ENCODE data around the gene PSME4.
"Not testable (repeated sequence)": the region's sequence is repeated elsewhere in the genome, so short reads cannot be mapped to it uniquely, and the experiment has no call there.

DNA sequence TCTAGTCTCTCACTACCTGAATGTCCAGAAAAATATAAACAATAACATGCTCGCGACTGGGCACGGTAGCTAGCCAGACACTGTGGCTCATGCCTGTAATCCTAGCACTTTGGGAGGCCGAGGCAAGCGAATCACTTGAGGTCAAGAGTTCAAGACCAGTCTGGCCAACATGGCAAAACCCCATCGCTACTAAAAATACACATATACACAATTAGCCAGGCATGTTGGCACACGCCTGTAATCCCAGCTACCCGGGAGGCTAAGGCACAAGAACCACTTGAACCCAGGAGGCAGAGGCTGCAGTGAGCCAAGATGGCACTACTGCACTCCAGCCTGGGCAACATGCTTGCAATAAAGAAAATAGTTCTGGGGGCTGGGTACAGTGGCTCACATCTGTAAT, 44.5 kb downstream of the PSME4 start:
- not testable (repeated sequence) for TF ChIP-seq CTCF, POLR2A (IDR thresholded peaks at IDR 0.05)
